Psoas muscle (tissue), 8 donors: ENCODE results near the gene CALCOCO2. TPM values are rescaled to one million over a fixed set of nuclear protein-coding genes. Genes with fewer than 3 reads are reported as not detected.

ENCODE experiments used
- ATAC-seq, 4 donors: fragments of 200-7000 bp; cut with Tn5 transposase; one replicate each; pipeline ENCODE4 v1.9.1; 2020; ENCODE audit warnings: moderate library complexity in 3 of 4, mild to moderate bottlenecking in 2 of 4
- DNase-seq, 2 donors: peaks; one replicate each; pipeline ENCODE4 v3.0.0-alpha.2; 2020
- H3K27ac ChIP-seq: fragments of 200-600 bp; one replicate; pipeline ENCODE4 v1.8.0; 2022
- H3K27me3 ChIP-seq, 3 donors: fragments of 200-600 bp in 1 of 3; one replicate each; pipeline versions ENCODE4 v1.6.1 to v1.8.0; 2013 to 2022; ENCODE audit warnings: low read length in 2 of 3, mild to moderate bottlenecking in 2 of 3, moderate library complexity in 1 of 3; ENCODE audit not compliant: insufficient read depth in 3 of 3
- H3K36me3 ChIP-seq, 2 donors: fragments of 200-600 bp in 1 of 2; one replicate each; pipeline versions ENCODE4 v1.6.1 to v1.8.0; 2013 to 2022; ENCODE audit warnings: low read depth in 1 of 2, mild to moderate bottlenecking in 1 of 2, moderate library complexity in 1 of 2; ENCODE audit not compliant: insufficient read depth in 1 of 2
- H3K4me1 ChIP-seq: fragments of 200-600 bp; one replicate; pipeline ENCODE4 v1.8.0; 2022
- H3K4me3 ChIP-seq: fragments of 200-600 bp; one replicate; pipeline ENCODE4 v1.8.0; 2022; ENCODE audit warnings: mild to moderate bottlenecking
- H3K9me3 ChIP-seq: fragments of 200-600 bp; one replicate; pipeline ENCODE4 v1.8.0; 2022
- WGBS, 3 donors: extraction: QIAGEN DNeasy Blood & Tissue Kit; methylation state at CpG; one replicate each; pipeline versions ENCODE4 v1.1.6 to v1.1.7; 2013; 5-methylcytosine and 5-hydroxymethylcytosine counted together
- intact Hi-C, 2 donors: fragments of 100-400 bp; cut with DNase I; formaldehyde crosslinking; loops; one replicate each; pipeline versions ENCODE4 v1.11.0 to v1.14.2; 2022
- long read RNA-seq, 2 donors: library from polyadenylated mRNA; unstranded; transcript quantifications; one replicate each; pipeline ENCODE4 v2.0.0, GENCODE V29; 2021
- polyA plus RNA-seq, 3 donors: library from polyadenylated mRNA; stranded (reverse); fragments of 200-250 nt; gene quantifications; one replicate each; pipeline ENCODE4 v1.2.3, GENCODE V29; 2013
- total RNA-seq, 4 donors: library from RNA; stranded (reverse); fragmentation: NEBNext Ultra II Directional in 2 of 4; extraction: Animal tissue kit (Norgen Biotek cat#: 25700) in 2 of 4; gene quantifications; one replicate each; pipeline versions ENCODE4 v1.2.1 to v1.2.4, GENCODE V29; 2021 to 2023
- TF ChIP-seq, protein P1 (sequence below): fragments of 200-600 bp; IDR thresholded peaks from one replicate; pipeline ENCODE4 v1.8.0; 2022; ENCODE audit warnings: antibody characterized with exemption
- donor health status: healthy with polysubstance abuse.
- donor health status: DM: no; HTN: no; CAD: no; lungs with moderate emphysema.
- donor health status: Bipolar disorder and iron deficiency.
- donor health status: healthy.
- donor health status: DM: yes; HTN: yes; CAD: no.
- donor health status: DM: no; HTN: no; CAD: no.
- donor health status: DM: no; HTN: no; CAD: no.
- donor health status: DM: yes; HTN: yes; CAD: no.

The CALCOCO2 gene, protein sequence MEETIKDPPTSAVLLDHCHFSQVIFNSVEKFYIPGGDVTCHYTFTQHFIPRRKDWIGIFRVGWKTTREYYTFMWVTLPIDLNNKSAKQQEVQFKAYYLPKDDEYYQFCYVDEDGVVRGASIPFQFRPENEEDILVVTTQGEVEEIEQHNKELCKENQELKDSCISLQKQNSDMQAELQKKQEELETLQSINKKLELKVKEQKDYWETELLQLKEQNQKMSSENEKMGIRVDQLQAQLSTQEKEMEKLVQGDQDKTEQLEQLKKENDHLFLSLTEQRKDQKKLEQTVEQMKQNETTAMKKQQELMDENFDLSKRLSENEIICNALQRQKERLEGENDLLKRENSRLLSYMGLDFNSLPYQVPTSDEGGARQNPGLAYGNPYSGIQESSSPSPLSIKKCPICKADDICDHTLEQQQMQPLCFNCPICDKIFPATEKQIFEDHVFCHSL
- 100 to 1,000 TPM; 169 to 212 (median 177) TPM for total RNA-seq
- polyA plus RNA-seq = 100 to 1,000 TPM in 1 of 3 donors, 10 to 100 TPM in 2; 87.2 to 183 (median 90.0) TPM
- long read RNA-seq, donor 1, transcript CALCOCO2-201 (13 exons, 3,682 nt) = major isoform, 97 of 119 reads
- long read RNA-seq, donor 1, partial matches to known transcripts = 10 of 119 reads
- long read RNA-seq, donor 1, other reads (novel, unspliced or antisense) = 11 of 119 reads
- long read RNA-seq, donor 2, transcript CALCOCO2-201 (13 exons, 3,682 nt) = major isoform, 173 of 229 reads
- long read RNA-seq, donor 2, partial matches to known transcripts = 31 of 229 reads
- long read RNA-seq, donor 2, other reads (novel, unspliced or antisense) = 22 of 229 reads

GRCh38 chr17:48830840-48831548, at the start of gene CALCOCO2:
CALCOCO2 (plus strand) TSS chr17:48831035; CDS start chr17:48841708, 10,673 bp downstream.
- H3K4me3 ChIP-seq = peak within 1 kb of the TSS; percentile 87
- DNase-seq (peak; percentile 95 to 96), ATAC-seq (peak; percentile 98 to 99 (median 99))
- TF ChIP-seq, protein P1, sequence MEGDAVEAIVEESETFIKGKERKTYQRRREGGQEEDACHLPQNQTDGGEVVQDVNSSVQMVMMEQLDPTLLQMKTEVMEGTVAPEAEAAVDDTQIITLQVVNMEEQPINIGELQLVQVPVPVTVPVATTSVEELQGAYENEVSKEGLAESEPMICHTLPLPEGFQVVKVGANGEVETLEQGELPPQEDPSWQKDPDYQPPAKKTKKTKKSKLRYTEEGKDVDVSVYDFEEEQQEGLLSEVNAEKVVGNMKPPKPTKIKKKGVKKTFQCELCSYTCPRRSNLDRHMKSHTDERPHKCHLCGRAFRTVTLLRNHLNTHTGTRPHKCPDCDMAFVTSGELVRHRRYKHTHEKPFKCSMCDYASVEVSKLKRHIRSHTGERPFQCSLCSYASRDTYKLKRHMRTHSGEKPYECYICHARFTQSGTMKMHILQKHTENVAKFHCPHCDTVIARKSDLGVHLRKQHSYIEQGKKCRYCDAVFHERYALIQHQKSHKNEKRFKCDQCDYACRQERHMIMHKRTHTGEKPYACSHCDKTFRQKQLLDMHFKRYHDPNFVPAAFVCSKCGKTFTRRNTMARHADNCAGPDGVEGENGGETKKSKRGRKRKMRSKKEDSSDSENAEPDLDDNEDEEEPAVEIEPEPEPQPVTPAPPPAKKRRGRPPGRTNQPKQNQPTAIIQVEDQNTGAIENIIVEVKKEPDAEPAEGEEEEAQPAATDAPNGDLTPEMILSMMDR = no peak
- 0 to 1% (median 0%) methylated on average over 38 to 48 of the region's 48 CpGs for WGBS, 3 donors
- H3K9me3 ChIP-seq = no peaks in the 10 kb centered on the region
- H3K27me3 ChIP-seq = no peaks in the 10 kb centered on the region
- H3K36me3 ChIP-seq = no peaks in the 10 kb centered on the region
- peaks cover 36% of the 10 kb centered on the region for H3K4me1 ChIP-seq
- intact Hi-C loops = no loop called here
- peak within 1 kb of the TSS; percentile 97 for H3K27ac ChIP-seq

DNA sequence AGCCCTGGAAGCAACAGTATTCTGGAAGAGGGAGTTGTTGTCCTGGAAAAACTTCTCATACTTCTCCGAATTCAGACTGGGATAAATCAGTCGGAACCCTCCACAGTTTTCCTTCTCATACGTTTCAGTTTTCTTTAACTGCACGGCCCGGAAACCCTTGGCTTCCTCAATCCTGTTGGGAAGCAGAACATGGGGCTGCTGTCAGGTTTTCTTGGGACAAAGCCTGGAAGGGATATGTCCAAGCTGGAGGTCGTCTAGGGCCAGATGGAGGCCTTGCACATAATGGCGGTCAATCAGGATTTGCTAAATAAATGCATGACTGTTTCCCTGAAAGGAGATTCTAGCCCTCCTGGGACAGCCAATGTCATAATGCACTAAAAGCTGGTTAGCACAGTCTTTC, 43.0 kb upstream of the CALCOCO2 start:
- H3K9me3 ChIP-seq = no peaks in the 10 kb centered on the region
- H3K36me3 ChIP-seq = no peaks in the 10 kb centered on the region
- DNase-seq = no peak
- TF ChIP-seq, protein P1 = no peak
- ATAC-seq = no peak
- no peaks in the 10 kb centered on the region for H3K4me1 ChIP-seq
- no peak overlapping the region for H3K4me3 ChIP-seq
- H3K27ac ChIP-seq = no peak overlapping the region
- H3K27me3 ChIP-seq = peaks cover 0 to 48% (median 4%) of the 10 kb centered on the region in 3 donors
- WGBS, 3 donors = 34 to 45% (median 38%) methylated on average over 7 of the region's 7 CpGs
- intact Hi-C loops = no loop called here

DNA sequence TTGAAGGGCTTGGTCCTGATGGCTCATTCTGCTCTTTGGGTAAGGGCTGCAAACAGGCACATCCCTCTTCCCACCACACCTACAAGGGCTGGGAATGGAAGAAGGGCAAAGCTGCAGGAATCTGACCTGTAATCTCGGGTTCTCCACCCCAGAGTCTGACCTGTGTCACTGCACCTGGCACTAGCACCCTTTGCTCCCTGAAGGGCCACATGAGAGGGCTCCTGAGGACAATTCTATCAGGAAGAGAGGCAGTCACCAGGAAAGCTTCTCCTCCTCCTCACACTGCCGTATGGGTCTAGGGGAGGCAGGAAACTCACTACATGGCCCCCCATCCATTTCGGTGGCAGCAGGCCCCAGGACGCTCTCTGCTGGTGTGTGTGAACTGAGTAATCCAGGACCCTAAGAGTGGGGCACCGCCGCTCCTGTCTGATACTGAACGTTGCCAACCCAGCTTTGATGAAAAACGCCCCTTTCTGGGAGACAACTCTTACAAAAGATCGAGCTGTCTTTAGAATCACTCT, 40.2 kb upstream of the CALCOCO2 start:
- Histone ChIP-seq H3K27ac (no peak overlapping the region), H3K36me3 (no peaks in the 10 kb centered on the region), H3K27me3 (peaks cover 0 to 61% (median 4%) of the 10 kb centered on the region in 3 donors), H3K4me1 (no peaks in the 10 kb centered on the region), H3K4me3 (no peak overlapping the region), H3K9me3 (no peaks in the 10 kb centered on the region)
- no peak for ATAC-seq
- TF ChIP-seq, protein P1 = no peak
- intact Hi-C loops = loop anchor here (5.0 kb wide), 3 partner anchors 63 to 113 kb away; partner anchors contain the start of genes HOXB13 (in 1 of the 2), PRAC1 (in 1 of the 2) and PRAC2 (in 1 of the 2)
- no peak for DNase-seq
- WGBS, 3 donors = 38 to 46% (median 42%) methylated on average over 9 of the region's 9 CpGs
